SK-N-SH treated with all-trans-retinoic acid at 6 μM for 48 hours (cell line): ENCODE measurements around the gene DNAJC27.

ENCODE experiments used
- ATAC-seq: fragments of 200-7000 bp; cut with Tn5 transposase; 3 replicates; pipeline ENCODE4 v1.9.1; 2020; ENCODE audit warnings: mild to moderate bottlenecking, moderate library complexity
- ARNTL ChIP-seq: fragments of 450-650 bp; formaldehyde crosslinking; IDR thresholded peaks from 2 replicates; pipeline ENCODE4 v1.5.0; 2020; ENCODE audit warnings: low read depth, mild to moderate bottlenecking, moderate library complexity, borderline replicate concordance
- BACH2 ChIP-seq: fragments of 250-450 bp; sonication (Bioruptor Pico); IDR thresholded peaks from 2 replicates; pipeline ENCODE4 v1.9.0; 2021; ENCODE audit warnings: mild to moderate bottlenecking, borderline replicate concordance
- CSDC2 ChIP-seq: fragments of 250-450 bp; sonication (Bioruptor Pico); IDR thresholded peaks from 2 replicates; pipeline ENCODE4 v1.5.0; 2020; ENCODE audit warnings: mild to moderate bottlenecking, moderate library complexity
- ESRRG ChIP-seq: fragments of 250-450 bp; sonication (Bioruptor Pico); IDR thresholded peaks from 2 replicates; pipeline ENCODE4 v1.6.1; 2021; ENCODE audit warnings: mild to moderate bottlenecking
- GLIS3 ChIP-seq: fragments of 250-450 bp; sonication (Bioruptor Pico); IDR thresholded peaks from 2 replicates; pipeline ENCODE4 v1.5.0; 2020; ENCODE audit warnings: mild to moderate bottlenecking, moderate library complexity
- ISL1 ChIP-seq: fragments of 250-450 bp; sonication (Bioruptor Pico); IDR thresholded peaks from 2 replicates; pipeline ENCODE4 v2.1.2; 2022; ENCODE audit warnings: mild to moderate bottlenecking, moderate library complexity
- OSR1 ChIP-seq: fragments of 250-450 bp; sonication (Bioruptor Pico); IDR thresholded peaks from 2 replicates; pipeline ENCODE4 v1.8.0; 2022; ENCODE audit warnings: moderate library complexity, mild to moderate bottlenecking, inconsistent platforms
- RARB ChIP-seq: fragments of 250-450 bp; sonication (Bioruptor Pico); IDR thresholded peaks from 2 replicates; pipeline ENCODE4 v1.8.0; 2021; ENCODE audit warnings: mild to moderate bottlenecking, moderate library complexity
- SNAI2 ChIP-seq: fragments of 250-450 bp; sonication (Bioruptor Pico); IDR thresholded peaks from 2 replicates; pipeline ENCODE4 v1.5.0; 2020; ENCODE audit warnings: mild to moderate bottlenecking, moderate library complexity
- TCF4 ChIP-seq: fragments of 250-450 bp; sonication (Bioruptor Pico); IDR thresholded peaks from 2 replicates; pipeline ENCODE4 v1.8.0; 2021; ENCODE audit warnings: mild to moderate bottlenecking, moderate library complexity, borderline replicate concordance
- ZC3H10 ChIP-seq: fragments of 250-450 bp; sonication (Bioruptor Pico); IDR thresholded peaks from 2 replicates; pipeline ENCODE4 v1.5.1; 2021; ENCODE audit warnings: mild to moderate bottlenecking, moderate library complexity
- ZFP3 ChIP-seq: fragments of 250-450 bp; sonication (Bioruptor Pico); IDR thresholded peaks from 2 replicates; pipeline ENCODE4 v1.5.0; 2020; ENCODE audit warnings: mild to moderate bottlenecking, moderate library complexity
- ZFP30 ChIP-seq: fragments of 450-650 bp; formaldehyde crosslinking; IDR thresholded peaks from 2 replicates; pipeline ENCODE4 v1.5.0; 2022; ENCODE audit warnings: mild to moderate bottlenecking, moderate library complexity
- ZNF565 ChIP-seq: fragments of 450-650 bp; formaldehyde crosslinking; conservative IDR thresholded peaks from 2 replicates; pipeline ENCODE4 v1.5.0; 2020; ENCODE audit warnings: low read depth, mild to moderate bottlenecking, moderate library complexity
- ZNF70 ChIP-seq: fragments of 450-650 bp; formaldehyde crosslinking; IDR thresholded peaks from 2 replicates; pipeline ENCODE4 v1.5.0; 2020; ENCODE audit warnings: mild to moderate bottlenecking, moderate library complexity
- ZNF8 ChIP-seq: fragments of 450-650 bp; formaldehyde crosslinking; IDR thresholded peaks from 2 replicates; pipeline ENCODE4 v1.5.0; 2020; ENCODE audit warnings: mild to moderate bottlenecking, moderate library complexity
- TF ChIP-seq, protein P1 (sequence below): fragments of 250-450 bp; sonication (Bioruptor Pico); IDR thresholded peaks from 2 replicates; pipeline ENCODE4 v1.5.1; 2020; ENCODE audit warnings: low read depth, mild to moderate bottlenecking, moderate library complexity
- TF ChIP-seq, protein P2 (sequence below): fragments of 250-450 bp; sonication (Bioruptor Pico); IDR thresholded peaks from 2 replicates; pipeline ENCODE4 v1.5.1; 2021; ENCODE audit warnings: mild to moderate bottlenecking, moderate library complexity
- TF ChIP-seq, protein P3 (sequence below): fragments of 250-450 bp; sonication (Bioruptor Pico); IDR thresholded peaks from 2 replicates; pipeline ENCODE4 v1.8.0; 2021; ENCODE audit warnings: low read depth, mild to moderate bottlenecking, moderate library complexity, borderline replicate concordance

Gene DNAJC27

GRCh38 chr2:24893934-24894333 lies 77.8 kb downstream of the DNAJC27 start:
- no peak for ATAC-seq
- no peak for TF ChIP-seq ZC3H10 (CRISPR knock-in tag)
- no peak for TF ChIP-seq TCF4 (CRISPR knock-in tag)
- TF ChIP-seq, protein P1, sequence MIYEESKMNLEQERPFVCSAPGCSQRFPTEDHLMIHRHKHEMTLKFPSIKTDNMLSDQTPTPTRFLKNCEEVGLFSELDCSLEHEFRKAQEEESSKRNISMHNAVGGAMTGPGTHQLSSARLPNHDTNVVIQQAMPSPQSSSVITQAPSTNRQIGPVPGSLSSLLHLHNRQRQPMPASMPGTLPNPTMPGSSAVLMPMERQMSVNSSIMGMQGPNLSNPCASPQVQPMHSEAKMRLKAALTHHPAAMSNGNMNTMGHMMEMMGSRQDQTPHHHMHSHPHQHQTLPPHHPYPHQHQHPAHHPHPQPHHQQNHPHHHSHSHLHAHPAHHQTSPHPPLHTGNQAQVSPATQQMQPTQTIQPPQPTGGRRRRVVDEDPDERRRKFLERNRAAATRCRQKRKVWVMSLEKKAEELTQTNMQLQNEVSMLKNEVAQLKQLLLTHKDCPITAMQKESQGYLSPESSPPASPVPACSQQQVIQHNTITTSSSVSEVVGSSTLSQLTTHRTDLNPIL (CRISPR knock-in tag) = no peak
- TF ChIP-seq GLIS3 = no peak
- no peak for TF ChIP-seq SNAI2 (CRISPR knock-in tag)
- TF ChIP-seq ZNF565 (CRISPR knock-in tag) = no peak
- no peak for TF ChIP-seq OSR1
- no peak for TF ChIP-seq RARB (CRISPR knock-in tag)
- TF ChIP-seq ARNTL (CRISPR knock-in tag) = no peak
- TF ChIP-seq ZNF70 (CRISPR knock-in tag) = no peak
- no peak for TF ChIP-seq ESRRG (CRISPR knock-in tag)
- no peak for TF ChIP-seq ISL1 (CRISPR knock-in tag)
- no peak for TF ChIP-seq ZFP30 (CRISPR knock-in tag)
- TF ChIP-seq, protein P2, sequence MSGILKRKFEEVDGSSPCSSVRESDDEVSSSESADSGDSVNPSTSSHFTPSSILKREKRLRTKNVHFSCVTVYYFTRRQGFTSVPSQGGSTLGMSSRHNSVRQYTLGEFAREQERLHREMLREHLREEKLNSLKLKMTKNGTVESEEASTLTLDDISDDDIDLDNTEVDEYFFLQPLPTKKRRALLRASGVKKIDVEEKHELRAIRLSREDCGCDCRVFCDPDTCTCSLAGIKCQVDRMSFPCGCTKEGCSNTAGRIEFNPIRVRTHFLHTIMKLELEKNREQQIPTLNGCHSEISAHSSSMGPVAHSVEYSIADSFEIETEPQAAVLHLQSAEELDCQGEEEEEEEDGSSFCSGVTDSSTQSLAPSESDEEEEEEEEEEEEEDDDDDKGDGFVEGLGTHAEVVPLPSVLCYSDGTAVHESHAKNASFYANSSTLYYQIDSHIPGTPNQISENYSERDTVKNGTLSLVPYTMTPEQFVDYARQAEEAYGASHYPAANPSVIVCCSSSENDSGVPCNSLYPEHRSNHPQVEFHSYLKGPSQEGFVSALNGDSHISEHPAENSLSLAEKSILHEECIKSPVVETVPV (CRISPR knock-in tag) = no peak
- TF ChIP-seq CSDC2 = no peak
- TF ChIP-seq, protein P3, sequence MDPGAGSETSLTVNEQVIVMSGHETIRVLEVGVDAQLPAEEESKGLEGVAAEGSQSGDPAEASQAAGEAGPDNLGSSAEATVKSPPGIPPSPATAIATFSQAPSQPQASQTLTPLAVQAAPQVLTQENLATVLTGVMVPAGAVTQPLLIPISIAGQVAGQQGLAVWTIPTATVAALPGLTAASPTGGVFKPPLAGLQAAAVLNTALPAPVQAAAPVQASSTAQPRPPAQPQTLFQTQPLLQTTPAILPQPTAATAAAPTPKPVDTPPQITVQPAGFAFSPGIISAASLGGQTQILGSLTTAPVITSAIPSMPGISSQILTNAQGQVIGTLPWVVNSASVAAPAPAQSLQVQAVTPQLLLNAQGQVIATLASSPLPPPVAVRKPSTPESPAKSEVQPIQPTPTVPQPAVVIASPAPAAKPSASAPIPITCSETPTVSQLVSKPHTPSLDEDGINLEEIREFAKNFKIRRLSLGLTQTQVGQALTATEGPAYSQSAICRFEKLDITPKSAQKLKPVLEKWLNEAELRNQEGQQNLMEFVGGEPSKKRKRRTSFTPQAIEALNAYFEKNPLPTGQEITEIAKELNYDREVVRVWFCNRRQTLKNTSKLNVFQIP (CRISPR knock-in tag) = no peak
- no peak for TF ChIP-seq ZFP3 (CRISPR knock-in tag)
- no peak for TF ChIP-seq ZNF8 (CRISPR knock-in tag)
- TF ChIP-seq BACH2 (CRISPR knock-in tag) = no peak
- TF ChIP-seq, all 23 proteins: peak for 0
